Measurements from ENCODE around the gene CFAP68.

- no peak for TF ChIP-seq CTCF (conservative IDR thresholded peaks at IDR 0.05; ENCODE audit: low read depth in 2 of 2)
- TF ChIP-seq POLR2AphosphoS5 (IDR thresholded peaks at IDR 0.05; ENCODE audit: low read depth): no peak
- no peak for TF ChIP-seq EZH2 (IDR thresholded peaks at IDR 0.05; ENCODE audit: low read depth, unreplicated experiment)
- TF ChIP-seq EZH2phosphoT487 (IDR thresholded peaks at IDR 0.05; ENCODE audit: unreplicated experiment): no peak
- TF ChIP-seq CREB1 (CRISPR knock-in tag; IDR thresholded peaks at IDR 0.05; ENCODE audit: low read depth): no peak
- no peak for TF ChIP-seq REST (IDR thresholded peaks at IDR 0.05; ENCODE audit: unreplicated experiment)
- TF ChIP-seq JUNB (IDR thresholded peaks at IDR 0.05; ENCODE audit: unreplicated experiment): no peak
Measured at GRCh38 chr11:111837366-111837891, 41.9 kb upstream of the CFAP68 start.

All from GM23338 (cell line).